ENCODE results near the gene CMBL. TPM values are rescaled to one million over a fixed set of nuclear protein-coding genes. Genes with fewer than 3 reads are reported as not detected.

The CMBL gene
- polyA plus RNA-seq, 1 experiment = 23.8 TPM

DNA sequence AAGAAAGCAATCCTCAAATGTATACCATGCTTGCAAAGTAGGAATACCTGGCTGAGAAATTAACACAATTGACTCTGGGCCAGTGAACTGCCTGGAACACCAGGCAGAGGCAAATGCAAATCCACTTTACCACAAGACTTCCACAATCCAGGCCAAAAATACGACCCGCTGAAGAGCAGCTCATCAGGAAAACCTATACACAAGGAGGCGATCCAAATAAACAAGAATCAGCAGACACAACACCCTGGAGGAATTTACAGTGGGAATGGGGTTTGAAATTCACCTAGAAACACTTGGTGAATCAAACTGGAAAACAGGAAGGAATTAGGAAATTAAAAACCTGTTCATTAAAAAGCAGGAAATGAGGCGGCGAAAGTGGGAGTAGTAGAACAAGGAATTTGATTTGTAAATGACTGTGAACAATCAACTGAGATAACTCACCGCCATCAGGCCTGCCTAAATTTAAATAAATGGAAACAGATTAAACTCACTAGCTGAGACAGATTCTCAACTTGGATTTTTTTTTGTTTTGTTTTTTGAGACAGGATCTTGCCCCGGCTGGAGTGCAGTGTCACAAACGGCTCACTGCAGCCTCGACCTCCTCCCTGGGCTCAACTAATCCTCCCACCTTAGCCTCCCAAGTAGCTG, 15.9 kb downstream of the CMBL start:
- Histone ChIP-seq H3K27me3 (ENCODE audit: control insufficient read depth, insufficient read depth, low read length) (no peaks in the 10 kb centered on the region), H3K36me3 (ENCODE audit: control insufficient read depth, insufficient read depth, low read length) (peaks cover 11% of the 10 kb centered on the region), H3K4me3 (ENCODE audit: low read depth, low read length) (no peak overlapping the region)
- no peak for DNase-seq (ENCODE audit: low read depth)
- no peak for TF ChIP-seq CTCF (IDR thresholded peaks at IDR 0.05; ENCODE audit: insufficient read depth, low read depth, low read length)
- ChIA-PET CTCF (interaction anchor here (0.6 to 2.0 kb wide), 3 partner anchors 8 to 643 kb away, joined by 3 to 11 read pairs (median 3); no protein-coding TSS in a partner anchor), POLR2A (no interaction called here)

- Histone ChIP-seq H3K4me3 (ENCODE audit: low read depth, low read length) (no peak overlapping the region), H3K36me3 (ENCODE audit: control insufficient read depth, insufficient read depth, low read length) (peaks cover 11% of the 10 kb centered on the region), H3K27me3 (ENCODE audit: control insufficient read depth, insufficient read depth, low read length) (no peaks in the 10 kb centered on the region)
- CTCF ChIA-PET = interaction anchor here (1.1 kb wide), 1 partner anchor 134 kb away, joined by 3 read pairs; no protein-coding TSS in a partner anchor
- no peak for TF ChIP-seq CTCF (IDR thresholded peaks at IDR 0.05; ENCODE audit: insufficient read depth, low read depth, low read length)
- POLR2A ChIA-PET = no interaction called here
- DNase-seq (ENCODE audit: low read depth) = no peak
Observed at GRCh38 chr5:10290438-10290837, 17.3 kb downstream of the CMBL start.

DNA sequence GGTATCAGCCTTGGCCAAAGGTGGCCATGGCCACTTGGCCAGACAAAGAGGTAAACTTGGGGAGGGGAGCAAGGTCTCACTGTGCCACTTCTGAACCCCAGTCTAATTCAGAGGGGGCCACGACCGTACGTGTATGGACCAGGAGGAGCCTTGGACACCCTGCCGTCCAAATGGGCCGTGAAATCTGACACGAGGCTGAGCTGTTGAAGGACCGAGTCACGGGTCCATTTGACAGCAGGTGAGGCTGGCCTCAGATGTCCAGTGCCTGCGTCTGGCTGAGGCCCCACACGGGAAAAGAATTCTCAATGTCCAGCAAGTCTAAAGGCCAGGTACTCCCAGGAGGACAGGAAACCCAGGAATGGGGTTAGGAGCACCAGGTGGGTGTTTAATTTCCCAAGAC, 17.7 kb downstream of the CMBL start:
- no peak for TF ChIP-seq CTCF (IDR thresholded peaks at IDR 0.05; ENCODE audit: insufficient read depth, low read depth, low read length)
- DNase-seq (ENCODE audit: low read depth) = no peak
- Histone ChIP-seq H3K36me3 (ENCODE audit: control insufficient read depth, insufficient read depth, low read length) (peaks cover 11% of the 10 kb centered on the region), H3K4me3 (ENCODE audit: low read depth, low read length) (no peak overlapping the region), H3K27me3 (ENCODE audit: control insufficient read depth, insufficient read depth, low read length) (no peaks in the 10 kb centered on the region)
- CTCF ChIA-PET = interaction anchor here (1.1 kb wide), 1 partner anchor 134 kb away, joined by 3 read pairs; no protein-coding TSS in a partner anchor
- POLR2A ChIA-PET = no interaction called here

DNA sequence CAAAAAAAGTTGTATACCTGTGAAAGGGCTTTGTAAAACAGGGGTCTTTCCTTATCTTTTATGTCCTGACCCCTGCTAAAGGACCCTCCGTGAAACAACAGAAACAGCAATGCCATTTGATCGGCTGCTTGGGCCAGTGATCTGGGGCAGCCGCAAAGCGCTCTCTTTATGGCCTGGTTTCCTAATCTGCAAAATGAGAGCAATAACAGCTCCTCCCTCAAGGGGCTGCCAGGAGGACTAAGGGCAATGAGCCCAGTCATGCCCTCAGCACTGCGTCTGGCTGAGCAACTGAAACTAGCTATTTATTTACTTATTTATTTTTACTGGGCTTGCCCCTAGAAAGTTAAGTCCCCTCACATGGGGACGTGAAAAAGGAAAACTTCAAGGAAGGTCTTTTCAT, 18.3 kb downstream of the CMBL start:
- TF ChIP-seq CTCF (IDR thresholded peaks at IDR 0.05; ENCODE audit: insufficient read depth, low read depth, low read length) = no peak
- ChIA-PET POLR2A (no interaction called here), CTCF (interaction anchor here (1.1 kb wide), 1 partner anchor 135 kb away, joined by 3 read pairs; no protein-coding TSS in a partner anchor)
- Histone ChIP-seq H3K27me3 (ENCODE audit: control insufficient read depth, insufficient read depth, low read length) (no peaks in the 10 kb centered on the region), H3K4me3 (ENCODE audit: low read depth, low read length) (no peak overlapping the region), H3K36me3 (ENCODE audit: control insufficient read depth, insufficient read depth, low read length) (peaks cover 11% of the 10 kb centered on the region)
- DNase-seq (ENCODE audit: low read depth) = no peak

DNA sequence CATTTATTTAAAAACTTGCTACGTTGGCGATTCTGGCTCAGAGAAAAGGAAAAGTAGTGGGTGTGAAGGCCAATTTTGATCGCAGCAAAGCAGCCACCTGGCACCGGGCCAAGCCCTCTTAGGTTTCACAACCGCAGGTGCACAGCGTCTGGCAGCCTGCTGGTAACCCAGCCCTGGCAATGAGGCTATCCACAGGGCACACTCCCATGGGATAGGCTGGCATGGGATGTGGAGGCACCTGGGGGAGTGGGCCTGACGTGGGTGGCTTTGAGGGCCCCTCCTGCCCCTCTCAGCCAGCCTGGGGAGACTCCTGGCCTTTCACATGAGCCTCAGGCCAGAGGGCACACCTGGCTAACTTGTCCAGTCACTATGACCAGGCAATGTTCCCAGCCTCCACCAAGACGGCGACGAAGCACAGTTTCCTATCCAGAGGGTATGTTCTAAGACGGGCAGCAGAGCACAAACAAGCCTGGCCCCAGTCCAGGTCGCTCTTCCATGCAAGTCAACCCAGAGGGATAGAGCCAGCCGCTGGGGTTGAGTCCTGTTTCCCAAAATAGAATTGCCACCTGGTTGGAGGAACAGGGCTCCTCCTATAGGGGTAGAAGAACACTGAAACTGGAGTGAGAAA, 19.0 kb downstream of the CMBL start:
- Histone ChIP-seq H3K27me3 (ENCODE audit: control insufficient read depth, insufficient read depth, low read length) (no peaks in the 10 kb centered on the region), H3K36me3 (ENCODE audit: control insufficient read depth, insufficient read depth, low read length) (peaks cover 11% of the 10 kb centered on the region), H3K4me3 (ENCODE audit: low read depth, low read length) (no peak overlapping the region)
- ChIA-PET POLR2A (no interaction called here), CTCF (no interaction called here)
- TF ChIP-seq CTCF (IDR thresholded peaks at IDR 0.05; ENCODE audit: insufficient read depth, low read depth, low read length) = no peak
- DNase-seq (ENCODE audit: low read depth) = no peak
